Osteoblast (primary cell): ENCODE results near the gene GABBR2. TPM values are rescaled to one million over a fixed set of nuclear protein-coding genes. Genes with fewer than 3 reads are reported as not detected.
A peak's percentile ranks its signal among the peaks of the same experiment; 100 is the strongest.

Experiments used
- DNase-seq: peaks from one replicate; pipeline ENCODE4 v3.0.0; 2011; ENCODE audit warnings: low spot score, mixed read lengths; ENCODE audit not compliant: insufficient read length; ENCODE audit errors: missing footprints
- H2AFZ ChIP-seq: 2 replicates; pipeline ENCODE4 v1.6.0; 2011; ENCODE audit warnings: mild to moderate bottlenecking, low read length
- H3K27ac ChIP-seq: 2 replicates; pipeline ENCODE4 v1.5.1; 2011; ENCODE audit warnings: mild to moderate bottlenecking, low read depth, low read length, moderate library complexity
- H3K27me3 ChIP-seq: 2 replicates; pipeline ENCODE4 v1.6.0; 2012; ENCODE audit warnings: mild to moderate bottlenecking, control low read depth, inconsistent platforms, low read length, moderate library complexity; ENCODE audit not compliant: insufficient read depth
- H3K36me3 ChIP-seq: 2 replicates; pipeline ENCODE4 v1.5.1; 2011; ENCODE audit warnings: mild to moderate bottlenecking, low read length, control low read depth, moderate library complexity; ENCODE audit not compliant: insufficient read depth
- H3K4me1 ChIP-seq: 2 replicates; pipeline ENCODE4 v1.5.1; 2011; ENCODE audit warnings: mild to moderate bottlenecking, low read length, control low read depth, moderate library complexity; ENCODE audit not compliant: insufficient read depth
- H3K4me2 ChIP-seq: 2 replicates; pipeline ENCODE4 v1.6.0; 2011; ENCODE audit warnings: mild to moderate bottlenecking, low read length; ENCODE audit not compliant: insufficient read depth
- H3K4me3 ChIP-seq: fragments of 200-600 bp; sonication (generic); 3 replicates; pipeline ENCODE4 v1.5.1; 2012; ENCODE audit warnings: mild to moderate bottlenecking, low read length, inconsistent platforms; ENCODE audit not compliant: insufficient read depth
- H3K79me2 ChIP-seq: 2 replicates; pipeline ENCODE4 v1.6.0; 2012; ENCODE audit warnings: mild to moderate bottlenecking, low read length, control low read depth, inconsistent platforms; ENCODE audit not compliant: insufficient read depth
- H3K9me3 ChIP-seq: 2 replicates; pipeline ENCODE4 v1.5.1; 2011; ENCODE audit warnings: low read depth, low read length, control low read depth
- H4K20me1 ChIP-seq: 2 replicates; pipeline ENCODE4 v1.6.0; 2012; ENCODE audit warnings: mild to moderate bottlenecking, low read length, control low read depth; ENCODE audit not compliant: insufficient read depth
- total RNA-seq: library from RNA; depleted of rRNA; stranded (reverse); fragments of >200 nt; gene quantifications from 2 replicates; pipeline ENCODE4 v1.2.3, GENCODE V29; 2012
- TF ChIP-seq, protein P1 (sequence below): IDR thresholded peaks from 2 replicates; pipeline ENCODE4 v1.5.1; 2011; ENCODE audit warnings: mild to moderate bottlenecking, low read depth, low read length, moderate library complexity; ENCODE audit errors: extremely low read depth

The GABBR2 gene
- total RNA-seq, 1 donor = under 0.01 TPM

DNA sequence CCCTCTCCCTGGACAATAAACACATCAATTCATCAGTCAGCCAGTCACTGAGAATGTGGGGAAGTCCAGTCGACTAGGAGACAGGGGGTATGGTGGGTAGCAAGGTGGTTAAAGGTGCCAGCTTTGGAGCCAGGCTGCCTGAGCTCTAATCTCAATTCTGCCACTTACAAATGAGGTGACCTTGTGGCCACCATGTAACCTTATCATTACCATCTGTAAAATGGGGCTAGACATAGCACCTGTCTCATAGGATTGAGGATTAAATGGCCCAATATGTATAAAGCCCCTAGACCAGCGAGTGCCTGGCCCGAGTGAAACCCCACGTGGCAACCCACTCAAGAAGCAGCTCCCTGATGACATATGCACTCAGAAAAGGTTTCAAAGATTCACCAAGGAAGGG is 380.0 kb downstream of the GABBR2 start:
- no peaks in the 10 kb centered on the region for H3K79me2 ChIP-seq
- no peaks in the 10 kb centered on the region for H3K9me3 ChIP-seq
- H3K4me2 ChIP-seq = no peak overlapping the region
- no peak overlapping the region for H3K4me3 ChIP-seq
- H4K20me1 ChIP-seq = no peaks in the 10 kb centered on the region
- H3K4me1 ChIP-seq = peaks cover 13% of the 10 kb centered on the region
- no peaks in the 10 kb centered on the region for H3K27me3 ChIP-seq
- no peak overlapping the region for H2AFZ ChIP-seq
- TF ChIP-seq, protein P1, sequence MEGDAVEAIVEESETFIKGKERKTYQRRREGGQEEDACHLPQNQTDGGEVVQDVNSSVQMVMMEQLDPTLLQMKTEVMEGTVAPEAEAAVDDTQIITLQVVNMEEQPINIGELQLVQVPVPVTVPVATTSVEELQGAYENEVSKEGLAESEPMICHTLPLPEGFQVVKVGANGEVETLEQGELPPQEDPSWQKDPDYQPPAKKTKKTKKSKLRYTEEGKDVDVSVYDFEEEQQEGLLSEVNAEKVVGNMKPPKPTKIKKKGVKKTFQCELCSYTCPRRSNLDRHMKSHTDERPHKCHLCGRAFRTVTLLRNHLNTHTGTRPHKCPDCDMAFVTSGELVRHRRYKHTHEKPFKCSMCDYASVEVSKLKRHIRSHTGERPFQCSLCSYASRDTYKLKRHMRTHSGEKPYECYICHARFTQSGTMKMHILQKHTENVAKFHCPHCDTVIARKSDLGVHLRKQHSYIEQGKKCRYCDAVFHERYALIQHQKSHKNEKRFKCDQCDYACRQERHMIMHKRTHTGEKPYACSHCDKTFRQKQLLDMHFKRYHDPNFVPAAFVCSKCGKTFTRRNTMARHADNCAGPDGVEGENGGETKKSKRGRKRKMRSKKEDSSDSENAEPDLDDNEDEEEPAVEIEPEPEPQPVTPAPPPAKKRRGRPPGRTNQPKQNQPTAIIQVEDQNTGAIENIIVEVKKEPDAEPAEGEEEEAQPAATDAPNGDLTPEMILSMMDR = no peak
- H3K36me3 ChIP-seq = no peaks in the 10 kb centered on the region
- H3K27ac ChIP-seq = no peak overlapping the region
- DNase-seq = no peak

DNA sequence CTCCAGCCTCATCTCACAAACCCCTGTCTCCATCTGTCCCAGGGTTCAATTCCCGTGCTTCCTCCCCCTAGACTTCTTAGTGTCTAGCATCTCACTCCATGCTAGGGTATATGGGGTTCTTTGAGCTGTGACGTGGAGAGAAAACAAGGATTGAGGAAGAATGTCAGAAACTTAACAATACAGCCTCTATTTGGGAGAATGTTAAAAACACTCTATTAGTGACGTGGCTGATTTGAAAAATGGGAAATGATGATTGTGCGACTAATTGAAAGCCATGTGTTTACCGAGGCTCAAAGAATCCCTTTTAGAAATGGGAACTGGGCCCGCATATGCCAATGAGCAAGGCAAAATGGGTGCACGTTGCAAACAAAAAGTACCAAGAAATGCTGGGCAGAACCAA is 380.6 kb downstream of the GABBR2 start:
- TF ChIP-seq, protein P1 = no peak
- Histone ChIP-seq H3K79me2 (no peaks in the 10 kb centered on the region), H3K27me3 (no peaks in the 10 kb centered on the region), H3K9me3 (no peaks in the 10 kb centered on the region), H3K4me1 (peaks cover 14% of the 10 kb centered on the region), H3K27ac (no peak overlapping the region), H3K4me2 (no peak overlapping the region), H3K36me3 (no peaks in the 10 kb centered on the region), H3K4me3 (no peak overlapping the region), H2AFZ (no peak overlapping the region), H4K20me1 (no peaks in the 10 kb centered on the region)
- no peak for DNase-seq

DNA sequence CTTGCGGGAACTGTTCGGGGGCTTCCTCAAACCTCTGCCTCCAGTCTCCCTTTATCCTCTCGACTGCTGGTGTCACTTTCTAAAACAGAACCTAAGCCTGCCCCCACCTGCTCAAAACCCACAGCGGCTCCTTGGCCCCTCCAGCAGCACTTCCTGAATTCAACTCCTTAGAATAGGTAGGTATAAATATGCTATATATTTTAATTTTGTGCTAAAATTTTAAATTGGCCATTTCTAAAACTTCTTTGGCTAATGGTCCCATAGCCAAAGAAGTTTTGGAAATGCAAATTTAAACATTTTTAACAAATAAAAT is 381.5 kb downstream of the GABBR2 start:
- Histone ChIP-seq H4K20me1 (no peaks in the 10 kb centered on the region), H3K9me3 (no peaks in the 10 kb centered on the region), H3K4me2 (no peak overlapping the region), H3K4me3 (no peak overlapping the region), H3K27ac (no peak overlapping the region), H3K36me3 (no peaks in the 10 kb centered on the region), H3K27me3 (no peaks in the 10 kb centered on the region), H3K4me1 (peaks cover 14% of the 10 kb centered on the region), H3K79me2 (no peaks in the 10 kb centered on the region), H2AFZ (no peak overlapping the region)
- TF ChIP-seq, protein P1 = no peak
- no peak for DNase-seq

DNA sequence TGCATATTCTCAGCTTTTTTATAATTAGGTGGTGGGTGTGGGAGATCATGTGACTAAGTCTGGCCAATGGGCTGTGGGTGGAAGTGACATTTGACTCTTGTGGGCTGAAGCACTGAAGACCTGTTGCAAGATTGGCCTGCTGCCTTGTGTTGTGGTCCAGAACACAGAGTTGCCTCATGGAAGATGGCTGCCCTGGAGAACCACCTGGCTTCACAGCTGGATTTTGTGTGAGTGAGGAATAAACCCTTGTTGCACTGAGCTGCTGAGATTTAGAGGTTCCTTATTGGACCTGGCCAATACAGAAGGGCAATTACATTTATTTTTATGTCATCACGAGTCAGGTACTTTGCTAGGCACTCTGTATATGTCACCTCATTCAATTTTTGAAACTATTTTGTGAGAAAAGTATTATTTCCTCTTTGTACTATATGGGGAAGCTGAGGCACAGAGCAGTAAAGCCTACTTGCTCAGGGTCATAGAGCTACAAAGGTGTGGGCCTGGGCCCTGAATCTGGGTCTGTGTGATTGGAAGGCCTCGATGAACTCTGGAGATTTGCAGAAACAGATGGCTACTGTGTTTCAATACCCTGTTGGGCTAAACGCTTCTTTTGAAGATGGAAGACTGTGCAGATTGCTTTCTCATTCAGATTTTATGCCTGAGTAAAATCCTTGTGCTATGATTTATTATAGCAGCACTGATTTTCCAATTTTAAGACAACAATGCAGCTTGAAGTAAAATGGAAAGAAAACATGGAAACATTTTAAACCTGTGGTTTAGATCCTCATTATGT is 382.1 kb downstream of the GABBR2 start:
- Histone ChIP-seq H3K27me3 (no peaks in the 10 kb centered on the region), H2AFZ (no peak overlapping the region), H3K36me3 (no peaks in the 10 kb centered on the region), H3K4me1 (peaks cover 14% of the 10 kb centered on the region), H3K9me3 (no peaks in the 10 kb centered on the region), H3K79me2 (no peaks in the 10 kb centered on the region), H3K27ac (no peak overlapping the region), H3K4me2 (no peak overlapping the region), H3K4me3 (no peak overlapping the region), H4K20me1 (no peaks in the 10 kb centered on the region)
- DNase-seq = peak; percentile 47
- TF ChIP-seq, protein P1 = no peak
